GM12873 (cell line): Measurements from ENCODE around the gene HPCAL1.

Experiments used
- TF ChIP-seq, protein P1 (sequence below): IDR thresholded peaks from 2 replicates; pipeline ENCODE4 v1.5.1; 2012; ENCODE audit warnings: low read depth, mild to moderate bottlenecking, moderate library complexity, low read length, control low read depth; ENCODE audit not compliant: insufficient read depth; ENCODE audit errors: missing control alignments

HPCAL1 gene

GRCh38 chr2:10341193-10341592 lies 38.5 kb downstream of the HPCAL1 start:
- TF ChIP-seq, protein P1, sequence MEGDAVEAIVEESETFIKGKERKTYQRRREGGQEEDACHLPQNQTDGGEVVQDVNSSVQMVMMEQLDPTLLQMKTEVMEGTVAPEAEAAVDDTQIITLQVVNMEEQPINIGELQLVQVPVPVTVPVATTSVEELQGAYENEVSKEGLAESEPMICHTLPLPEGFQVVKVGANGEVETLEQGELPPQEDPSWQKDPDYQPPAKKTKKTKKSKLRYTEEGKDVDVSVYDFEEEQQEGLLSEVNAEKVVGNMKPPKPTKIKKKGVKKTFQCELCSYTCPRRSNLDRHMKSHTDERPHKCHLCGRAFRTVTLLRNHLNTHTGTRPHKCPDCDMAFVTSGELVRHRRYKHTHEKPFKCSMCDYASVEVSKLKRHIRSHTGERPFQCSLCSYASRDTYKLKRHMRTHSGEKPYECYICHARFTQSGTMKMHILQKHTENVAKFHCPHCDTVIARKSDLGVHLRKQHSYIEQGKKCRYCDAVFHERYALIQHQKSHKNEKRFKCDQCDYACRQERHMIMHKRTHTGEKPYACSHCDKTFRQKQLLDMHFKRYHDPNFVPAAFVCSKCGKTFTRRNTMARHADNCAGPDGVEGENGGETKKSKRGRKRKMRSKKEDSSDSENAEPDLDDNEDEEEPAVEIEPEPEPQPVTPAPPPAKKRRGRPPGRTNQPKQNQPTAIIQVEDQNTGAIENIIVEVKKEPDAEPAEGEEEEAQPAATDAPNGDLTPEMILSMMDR = no peak

DNA sequence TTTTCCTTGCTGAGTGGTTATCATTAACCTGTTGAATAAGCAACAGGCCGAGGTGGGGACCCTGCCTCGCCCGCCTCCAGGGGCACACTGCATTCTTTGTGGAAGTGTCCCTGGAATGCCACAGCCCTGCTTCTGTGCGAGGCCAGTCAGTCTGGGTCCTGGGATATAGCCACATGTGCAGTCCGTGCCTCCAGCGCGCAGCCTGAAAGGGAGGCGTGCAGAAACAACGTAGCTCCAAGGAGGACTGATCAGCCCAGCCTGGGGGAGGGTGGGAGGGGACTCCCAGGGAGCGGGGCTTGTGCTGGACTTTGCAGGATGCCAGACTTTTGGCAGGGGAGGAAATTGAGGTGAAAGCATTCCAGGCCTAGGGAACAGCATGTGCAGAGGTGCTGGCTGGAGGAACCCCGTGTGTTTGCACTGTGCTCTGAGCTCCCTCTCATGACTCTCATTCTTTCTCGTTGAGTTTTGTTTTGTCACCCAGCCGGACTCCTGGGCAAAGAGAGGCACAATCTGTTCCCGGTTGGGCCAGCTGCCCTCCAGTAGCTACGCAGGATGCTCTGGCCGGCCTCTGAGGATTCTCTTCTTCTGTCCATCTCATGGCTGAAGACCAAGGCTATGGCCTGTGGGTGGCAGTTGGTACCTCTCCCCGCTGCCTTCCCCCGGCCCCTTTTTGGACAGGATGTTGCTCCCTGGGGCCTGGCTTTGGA lies 39.7 kb downstream of the HPCAL1 start:
- TF ChIP-seq, protein P1 = no peak

DNA sequence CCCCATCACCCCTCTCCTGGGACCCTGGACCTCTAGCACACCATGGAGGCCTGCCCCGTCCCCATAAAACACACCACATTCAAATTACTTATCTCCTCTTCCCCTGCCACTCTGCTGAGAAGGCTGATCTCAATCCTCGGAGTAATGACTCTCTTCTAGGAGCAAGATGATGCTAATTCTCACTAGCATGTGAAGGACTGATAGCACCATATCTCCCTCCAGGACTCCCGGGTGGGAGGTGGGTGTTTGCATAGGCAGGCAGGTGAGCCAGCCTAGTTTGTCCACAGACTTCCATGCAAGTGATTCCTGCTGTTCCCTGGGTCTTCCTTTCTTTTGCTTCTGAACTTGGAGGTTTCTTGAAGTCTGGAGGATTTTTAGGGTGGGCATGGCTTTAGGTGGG lies 40.5 kb downstream of the HPCAL1 start:
- TF ChIP-seq, protein P1 = no peak

DNA sequence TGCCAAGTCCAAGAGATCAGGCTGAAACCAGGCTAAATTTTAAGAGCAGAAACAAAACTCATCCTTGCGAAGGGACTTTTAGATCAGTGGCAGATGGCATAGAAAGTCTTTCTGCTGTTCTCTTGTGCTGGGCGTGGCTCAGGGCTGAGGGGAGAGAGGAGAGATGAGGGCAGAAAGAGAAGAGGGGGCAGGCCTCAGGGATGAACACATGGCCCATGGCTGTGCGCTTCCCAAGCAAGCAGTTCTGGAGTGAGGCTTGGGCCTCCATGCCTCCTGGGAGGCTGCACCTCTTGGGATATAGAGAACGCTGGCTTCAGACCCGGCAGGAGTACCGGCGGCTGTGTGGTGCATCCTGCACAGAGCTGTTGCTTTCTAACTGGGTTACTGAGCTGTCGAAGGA lies 41.0 kb downstream of the HPCAL1 start:
- TF ChIP-seq, protein P1 = no peak

- TF ChIP-seq, protein P1 = no peak
Observed at GRCh38 chr2:10344105-10345066, 41.7 kb downstream of the HPCAL1 start.

- TF ChIP-seq, protein P1 = no peak
Observed at GRCh38 chr2:10345126-10345525, 42.4 kb downstream of the HPCAL1 start.

DNA sequence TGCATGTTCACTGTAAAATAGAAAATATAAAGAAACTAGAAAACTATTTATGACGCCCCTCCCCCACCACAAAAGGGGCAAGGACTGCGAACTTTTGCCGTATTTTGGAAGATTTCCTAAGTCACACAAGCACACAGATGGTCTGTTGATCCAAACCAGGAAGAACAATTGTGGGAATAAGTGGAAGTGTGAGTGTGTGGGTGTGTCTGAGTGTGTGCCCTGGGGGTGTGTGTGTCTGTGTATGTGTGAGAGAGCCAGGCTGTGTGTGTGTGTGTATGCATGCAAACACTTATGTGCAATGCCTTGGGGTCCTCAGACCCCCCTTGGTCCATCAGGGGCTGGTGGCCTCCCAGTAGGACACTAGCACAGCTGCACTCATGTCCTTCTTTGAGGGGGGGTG lies 43.1 kb downstream of the HPCAL1 start:
- TF ChIP-seq, protein P1 = no peak
